GM23338 (cell line): Measurements from ENCODE around the gene ITGAL. TPM values are rescaled to one million over a fixed set of nuclear protein-coding genes. Genes with fewer than 3 reads are reported as not detected.

Experiments used
- ATAC-seq: fragments of 200-7000 bp; cut with Tn5 transposase; 3 replicates; pipeline ENCODE4 v1.9.1; 2020
- DNase-seq: peaks from one replicate; pipeline ENCODE4 v3.0.0-alpha.2; 2015; ENCODE audit warnings: low spot score
- H2AFZ ChIP-seq: fragments of 200-600 bp; sonication (generic); 2 replicates; pipeline ENCODE4 v1.8.0; 2016; ENCODE audit warnings: antibody characterized with exemption, mild to moderate bottlenecking, moderate library complexity
- H3F3A ChIP-seq: fragments of 200-600 bp; sonication (generic); replicated peaks from 2 replicates; pipeline ENCODE4 v1.8.0; 2017; ENCODE audit warnings: antibody characterized with exemption, mixed run types, low read depth
- H3K27ac ChIP-seq: fragments of 200-600 bp; sonication (generic); 2 replicates; pipeline ENCODE4 v1.6.1; 2016; ENCODE audit warnings: low read depth
- H3K27me3 ChIP-seq: fragments of 200-600 bp; sonication (generic); 2 replicates; pipeline ENCODE4 v1.8.0; 2016; ENCODE audit warnings: mild to moderate bottlenecking, mixed run types, moderate library complexity; ENCODE audit not compliant: insufficient read depth
- H3K36me3 ChIP-seq: fragments of 200-600 bp; sonication (generic); 2 replicates; pipeline ENCODE4 v1.8.0; 2016; ENCODE audit warnings: mild to moderate bottlenecking; ENCODE audit not compliant: insufficient read depth
- H3K4me1 ChIP-seq: fragments of 200-600 bp; sonication (generic); 2 replicates; pipeline ENCODE4 v1.8.0; 2016; ENCODE audit warnings: mild to moderate bottlenecking, moderate library complexity; ENCODE audit not compliant: insufficient read depth
- H3K4me2 ChIP-seq: fragments of 200-600 bp; sonication (generic); 2 replicates; pipeline ENCODE4 v1.7.1; 2017; ENCODE audit warnings: mixed run types
- H3K4me3 ChIP-seq: fragments of 200-600 bp; sonication (generic); 2 replicates; pipeline ENCODE4 v1.6.1; 2016; ENCODE audit warnings: mixed run types
- H3K79me2 ChIP-seq: fragments of 200-600 bp; sonication (generic); replicated peaks from 2 replicates; pipeline ENCODE4 v1.8.0; 2017; ENCODE audit warnings: mild to moderate bottlenecking; ENCODE audit not compliant: insufficient read depth
- H3K9me2 ChIP-seq: fragments of 200-600 bp; sonication (generic); 2 replicates; pipeline ENCODE4 v1.8.0; 2017; ENCODE audit not compliant: insufficient read depth
- H4K20me1 ChIP-seq: fragments of 200-600 bp; sonication (generic); replicated peaks from 2 replicates; pipeline ENCODE4 v1.8.0; 2017; ENCODE audit warnings: mild to moderate bottlenecking; ENCODE audit not compliant: insufficient read depth
- H3K27ac Mint-ChIP-seq: 2 replicates; pipeline ENCODE4 v1.8.0; 2020; ENCODE audit warnings: inconsistent platforms, mild to moderate bottlenecking, moderate library complexity, mixed read lengths
- H3K27me3 Mint-ChIP-seq: 3 replicates; pipeline ENCODE4 v1.8.0; 2022; ENCODE audit warnings: low read depth, mild to moderate bottlenecking, moderate library complexity, mixed read lengths, inconsistent platforms; ENCODE audit not compliant: insufficient read depth, poor library complexity
- H3K36me3 Mint-ChIP-seq: 3 replicates; pipeline ENCODE4 v1.8.0; 2021; ENCODE audit warnings: low read depth, mild to moderate bottlenecking, inconsistent platforms, moderate library complexity, mixed read lengths
- H3K4me1 Mint-ChIP-seq: 3 replicates; pipeline ENCODE4 v1.8.0; 2020; ENCODE audit warnings: mild to moderate bottlenecking, inconsistent platforms, mixed read lengths
- H3K4me3 Mint-ChIP-seq: 3 replicates; pipeline ENCODE4 v1.8.0; 2021; ENCODE audit warnings: moderate library complexity, mild to moderate bottlenecking, inconsistent platforms, mixed read lengths
- H3K9me3 Mint-ChIP-seq: 3 replicates; pipeline ENCODE4 v1.8.0; 2020; ENCODE audit warnings: moderate library complexity, mild to moderate bottlenecking, inconsistent platforms, mixed read lengths
- CREB1 ChIP-seq: fragments of 250-450 bp; sonication (Bioruptor Pico); IDR thresholded peaks from 2 replicates; pipeline ENCODE4 v1.5.0; 2020; ENCODE audit warnings: low read depth, mild to moderate bottlenecking, moderate library complexity
- ETS1 ChIP-seq: IDR thresholded peaks from 2 replicates; pipeline ENCODE4 v1.6.1; 2016; ENCODE audit warnings: antibody characterized with exemption
- EZH2 ChIP-seq: fragments of 200-600 bp; sonication (generic); IDR thresholded peaks from one replicate; pipeline ENCODE4 v1.8.0; 2017; ENCODE audit warnings: antibody characterized with exemption, mild to moderate bottlenecking, low read depth; ENCODE audit not compliant: unreplicated experiment
- EZH2phosphoT487 ChIP-seq: fragments of 200-600 bp; sonication (generic); IDR thresholded peaks from one replicate; pipeline ENCODE4 v1.8.1; 2018; ENCODE audit warnings: antibody characterized with exemption; ENCODE audit not compliant: unreplicated experiment
- JUNB ChIP-seq: IDR thresholded peaks from one replicate; pipeline ENCODE4 v1.6.1; 2016; ENCODE audit warnings: antibody characterized with exemption; ENCODE audit not compliant: unreplicated experiment
- NANOG ChIP-seq: IDR thresholded peaks from 2 replicates; pipeline ENCODE4 v1.6.1; 2016; ENCODE audit warnings: antibody characterized with exemption, borderline replicate concordance
- POLR2AphosphoS5 ChIP-seq: IDR thresholded peaks from 2 replicates; pipeline ENCODE4 v1.6.1; 2016; ENCODE audit warnings: antibody characterized with exemption, low read depth
- REST ChIP-seq: IDR thresholded peaks from one replicate; pipeline ENCODE4 v1.6.1; 2018; ENCODE audit warnings: antibody characterized with exemption; ENCODE audit not compliant: unreplicated experiment
- STAT1 ChIP-seq: IDR thresholded peaks from one replicate; pipeline ENCODE4 v1.6.1; 2016; ENCODE audit warnings: antibody characterized with exemption; ENCODE audit not compliant: unreplicated experiment
- ZNF114 ChIP-seq: fragments of 250-450 bp; sonication (Bioruptor Pico); IDR thresholded peaks from 2 replicates; pipeline ENCODE4 v1.5.0; 2020; ENCODE audit warnings: mild to moderate bottlenecking, moderate library complexity
- ZNF331 ChIP-seq: fragments of 250-450 bp; sonication (Bioruptor Pico); IDR thresholded peaks from 2 replicates; pipeline ENCODE4 v1.5.0; 2020; ENCODE audit warnings: low read depth, mild to moderate bottlenecking, moderate library complexity
- ZNF462 ChIP-seq: fragments of 250-450 bp; sonication (Bioruptor Pico); IDR thresholded peaks from 2 replicates; pipeline ENCODE4 v1.5.0; 2020; ENCODE audit warnings: mild to moderate bottlenecking, moderate library complexity
- polyA plus RNA-seq: library from polyadenylated mRNA; unstranded; fragments of >200 nt; fragmentation: Nextera tagmentation; extraction: Ambion mirVana; gene quantifications from 2 replicates; pipeline ENCODE4 v1.2.1, GENCODE V29; 2016
- total RNA-seq: library from RNA; depleted of rRNA; stranded (reverse); fragments of >200 nt; shearing (Covaris generic); gene quantifications from 2 replicates; pipeline ENCODE4 v1.2.3, GENCODE V29; 2014

ITGAL gene
- total and polyA plus RNA-seq, 2 experiments from 2014 or later: 0.05 to 0.07 TPM

GRCh38 chr16:30543067-30543466, 70.5 kb downstream of the ITGAL start:
- Histone ChIP-seq H3K4me3 (no peak overlapping the region), H3K36me3 (no peaks in the 10 kb centered on the region), H3K4me1 (peaks cover 33% of the 10 kb centered on the region), H3K79me2 (no peaks in the 10 kb centered on the region), H3F3A (0 out of 2 replicates have a peak, but pooled peaks cover 4% of the 10 kb centered on the region), H4K20me1 (no peaks in the 10 kb centered on the region), H3K4me2 (peak overlapping the region; percentile 70), H3K9me2 (no peaks in the 10 kb centered on the region), H3K27ac (no peak overlapping the region), H3K27me3 (no peaks in the 10 kb centered on the region), H2AFZ (no peak overlapping the region)
- H3K36me3 Mint-ChIP-seq: peaks cover 2% of the 10 kb centered on the region; the same call in 1 of the 3 replicates
- peaks cover 3% of the 10 kb centered on the region; the same call in 2 of the 3 replicates for H3K9me3 Mint-ChIP-seq
- no peak for DNase-seq
- H3K4me1 Mint-ChIP-seq: peaks cover 5% of the 10 kb centered on the region
- H3K27me3 Mint-ChIP-seq: peaks cover 11% of the 10 kb centered on the region
- no peak for ATAC-seq
- no peak overlapping the region for H3K4me3 Mint-ChIP-seq
- TF ChIP-seq ZNF114 (CRISPR knock-in tag) (no peak), STAT1 (no peak), ZNF331 (CRISPR knock-in tag) (no peak)
- H3K27ac Mint-ChIP-seq: no peak overlapping the region

GRCh38 chr16:30546115-30546514, 73.6 kb downstream of the ITGAL start:
- H4K20me1 ChIP-seq: no peaks in the 10 kb centered on the region
- no peak overlapping the region for H3K27ac Mint-ChIP-seq
- H3K4me1 ChIP-seq: peaks cover 40% of the 10 kb centered on the region
- H3F3A ChIP-seq: 0 out of 2 replicates have a peak, but pooled peaks cover 4% of the 10 kb centered on the region
- peaks cover 5% of the 10 kb centered on the region for H3K27me3 Mint-ChIP-seq
- peaks cover 3% of the 10 kb centered on the region; the same call in 2 of the 3 replicates for H3K9me3 Mint-ChIP-seq
- H3K36me3 Mint-ChIP-seq: peaks cover 2% of the 10 kb centered on the region; the same call in 1 of the 3 replicates
- H3K27me3 ChIP-seq: no peaks in the 10 kb centered on the region
- H3K4me3 ChIP-seq: no peak overlapping the region
- H3K36me3 ChIP-seq: no peaks in the 10 kb centered on the region
- H3K4me2 ChIP-seq: no peak overlapping the region
- no peak overlapping the region for H2AFZ ChIP-seq
- no peaks in the 10 kb centered on the region for H3K79me2 ChIP-seq
- H3K4me1 Mint-ChIP-seq: peaks cover 15% of the 10 kb centered on the region
- H3K27ac ChIP-seq: no peak overlapping the region
- H3K9me2 ChIP-seq: no peaks in the 10 kb centered on the region
- H3K4me3 Mint-ChIP-seq: no peak overlapping the region
- no peak for ATAC-seq
- DNase-seq: no peak
- TF ChIP-seq ZNF462 (CRISPR knock-in tag) (no peak), STAT1 (no peak), NANOG (no peak), ZNF114 (CRISPR knock-in tag) (no peak), EZH2phosphoT487 (no peak), JUNB (no peak), CREB1 (no peak), REST (no peak), EZH2 (no peak), ETS1 (no peak), POLR2AphosphoS5 (no peak)
